Spleen (tissue), 11 donors: ENCODE measurements around the gene LTBP2. TPM values are rescaled to one million over a fixed set of nuclear protein-coding genes. Genes with fewer than 3 reads are reported as not detected.

Experiments
- DNase-seq: peaks from one replicate; pipeline ENCODE4 v3.0.0-alpha.2; 2020
- H3K27ac ChIP-seq, 8 donors: fragments of 200-600 bp; sonication (generic) in 7 of 8; 1 replicate in 4 of 8; 2 replicates in 4 of 8; pipeline versions ENCODE4 v1.5.0 to v1.8.0; 2016 to 2021; ENCODE audit warnings: inconsistent platforms in 4 of 8, mild to moderate bottlenecking in 4 of 8, moderate library complexity in 1 of 8
- H3K27me3 ChIP-seq, 7 donors: fragments of 200-600 bp; sonication (generic) in 6 of 7; replicated peaks in 1 of 7; 1 replicate in 4 of 7; 2 replicates in 3 of 7; pipeline versions ENCODE4 v1.5.0 to v1.8.0; 2016 to 2021; ENCODE audit warnings: inconsistent platforms in 3 of 7, mild to moderate bottlenecking in 1 of 7
- H3K36me3 ChIP-seq, 6 donors: fragments of 200-600 bp; sonication (generic) in 5 of 6; 1 replicate in 4 of 6; 2 replicates in 2 of 6; pipeline versions ENCODE4 v1.5.0 to v1.8.0; 2016 to 2021; ENCODE audit warnings: inconsistent platforms in 2 of 6
- H3K4me1 ChIP-seq, 6 donors: fragments of 200-600 bp; sonication (generic) in 5 of 6; 1 replicate in 3 of 6; 2 replicates in 3 of 6; pipeline versions ENCODE4 v1.5.0 to v1.8.0; 2016 to 2021; ENCODE audit warnings: inconsistent platforms in 3 of 6
- H3K4me3 ChIP-seq, 8 donors: fragments of 200-600 bp; sonication (generic) in 7 of 8; 1 replicate in 4 of 8; 2 replicates in 4 of 8; pipeline versions ENCODE4 v1.5.0 to v1.8.0; 2016 to 2021; ENCODE audit warnings: inconsistent platforms in 4 of 8, mild to moderate bottlenecking in 4 of 8, moderate library complexity in 2 of 8
- H3K9me3 ChIP-seq, 8 donors: fragments of 200-600 bp; sonication (generic) in 7 of 8; 1 replicate in 4 of 8; 2 replicates in 4 of 8; pipeline versions ENCODE4 v1.5.0 to v1.8.0; 2016 to 2021; ENCODE audit warnings: inconsistent platforms in 4 of 8
- POLR2A ChIP-seq, 3 donors: fragments of 450-650 bp; IDR thresholded peaks; one replicate each; pipeline ENCODE4 v1.5.1; 2017; ENCODE audit warnings: antibody characterized with exemption in 3 of 3, mild to moderate bottlenecking in 1 of 3
- POLR2AphosphoS5 ChIP-seq, 3 donors: sonication (generic); formaldehyde crosslinking; IDR thresholded peaks; one replicate each; pipeline ENCODE4 v1.5.1; 2017; ENCODE audit warnings: antibody characterized with exemption in 3 of 3
- WGBS, 5 donors: extraction: QIAGEN DNeasy Blood & Tissue Kit in 3 of 5; methylation state at CpG; one replicate each; pipeline versions ENCODE4 v1.1.5 to v1.1.7; 2013 to 2018; 5-methylcytosine and 5-hydroxymethylcytosine counted together
- intact Hi-C: fragments of 100-400 bp; cut with DNase I; formaldehyde crosslinking; loops from one replicate; pipeline ENCODE4 v1.15.0; 2023; ENCODE audit warnings: low total_unique reads
- polyA plus RNA-seq, 3 donors: library from polyadenylated mRNA; stranded (reverse); fragments of 200-250 nt; gene quantifications; one replicate each; pipeline ENCODE4 v1.2.1, GENCODE V29; 2013
- total RNA-seq, 7 donors: library from RNA; depleted of rRNA in 3 of 7; stranded (reverse); fragments of >200 nt in 3 of 7; fragmentation: NEBNext Ultra II Directional in 4 of 7; extraction: Animal tissue kit (Norgen Biotek cat#: 25700) in 4 of 7; gene quantifications; one replicate each; pipeline versions ENCODE4 v1.1.0 to v1.2.1, GENCODE V29; 2016 to 2021
- TF ChIP-seq, protein P1 (sequence below), 11 experiments: fragments of 200-600 bp in 7 of 11; fragments of 450-650 bp in 4 of 11; sonication (generic) in 4 of 11; IDR thresholded peaks in 8 of 11; conservative IDR thresholded peaks in 3 of 11; 1 replicate in 7 of 11; 2 replicates in 4 of 11; pipeline versions ENCODE4 v1.4.0 to v1.8.0; 2016 to 2021; ENCODE audit warnings: antibody characterized with exemption in 11 of 11, inconsistent platforms in 4 of 11, mild to moderate bottlenecking in 1 of 11
- donor health status: healthy with polysubstance abuse.
- donor health status: DM: no; HTN: no; CAD: no; lungs with moderate emphysema.
- donor health status: DM: no; HTN: no; CAD: no.
- donor health status: Bipolar disorder and iron deficiency.
- donor health status: healthy.
- donor health status: DM: no; HTN: no; CAD: no.
- donor health status: DM: yes; HTN: yes; CAD: no.

The LTBP2 gene
- total and polyA plus RNA-seq, 10 donors = 3.4 to 10.7 (median 5.6) TPM

DNA sequence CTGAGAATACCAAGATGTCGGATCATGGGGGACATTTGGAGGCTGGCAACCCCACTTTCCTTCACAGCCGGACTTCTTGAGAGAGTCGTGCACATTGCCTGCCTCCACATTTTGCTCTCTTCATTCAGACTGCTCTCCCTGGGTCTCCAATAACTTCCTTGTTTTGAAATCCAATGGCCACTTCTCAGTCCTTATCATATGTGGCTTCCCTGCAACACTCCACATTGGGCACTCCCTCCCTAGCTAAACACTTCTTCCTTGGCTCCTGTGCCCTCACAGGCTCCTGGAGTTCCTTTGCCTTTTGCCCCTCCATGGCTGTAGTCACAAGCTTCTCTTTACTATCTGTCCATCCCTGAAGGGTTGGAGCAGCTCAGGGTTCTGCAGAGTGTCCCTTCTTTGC, 149.0 kb downstream of the LTBP2 start:
- peaks cover 0 to 3% (median 0%) of the 10 kb centered on the region in 6 donors for H3K36me3 ChIP-seq
- no peak for DNase-seq
- H3K27me3 ChIP-seq = no peaks in the 10 kb centered on the region
- no peaks in the 10 kb centered on the region for H3K9me3 ChIP-seq
- intact Hi-C loops = no loop called here
- TF ChIP-seq POLR2A (IDR thresholded peaks at IDR 0.05) = no peak
- TF ChIP-seq POLR2AphosphoS5 (IDR thresholded peaks at IDR 0.05) = no peak
- TF ChIP-seq, protein P1, sequence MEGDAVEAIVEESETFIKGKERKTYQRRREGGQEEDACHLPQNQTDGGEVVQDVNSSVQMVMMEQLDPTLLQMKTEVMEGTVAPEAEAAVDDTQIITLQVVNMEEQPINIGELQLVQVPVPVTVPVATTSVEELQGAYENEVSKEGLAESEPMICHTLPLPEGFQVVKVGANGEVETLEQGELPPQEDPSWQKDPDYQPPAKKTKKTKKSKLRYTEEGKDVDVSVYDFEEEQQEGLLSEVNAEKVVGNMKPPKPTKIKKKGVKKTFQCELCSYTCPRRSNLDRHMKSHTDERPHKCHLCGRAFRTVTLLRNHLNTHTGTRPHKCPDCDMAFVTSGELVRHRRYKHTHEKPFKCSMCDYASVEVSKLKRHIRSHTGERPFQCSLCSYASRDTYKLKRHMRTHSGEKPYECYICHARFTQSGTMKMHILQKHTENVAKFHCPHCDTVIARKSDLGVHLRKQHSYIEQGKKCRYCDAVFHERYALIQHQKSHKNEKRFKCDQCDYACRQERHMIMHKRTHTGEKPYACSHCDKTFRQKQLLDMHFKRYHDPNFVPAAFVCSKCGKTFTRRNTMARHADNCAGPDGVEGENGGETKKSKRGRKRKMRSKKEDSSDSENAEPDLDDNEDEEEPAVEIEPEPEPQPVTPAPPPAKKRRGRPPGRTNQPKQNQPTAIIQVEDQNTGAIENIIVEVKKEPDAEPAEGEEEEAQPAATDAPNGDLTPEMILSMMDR (IDR thresholded peaks at IDR 0.05 in 8 of 11, conservative IDR thresholded peaks at IDR 0.05 in 3 of 11) = no peak
- no peak overlapping the region for H3K4me3 ChIP-seq
- H3K4me1 ChIP-seq = no peaks in the 10 kb centered on the region
- 87 to 97% (median 90%) methylated on average over 3 of the region's 3 CpGs for WGBS, 5 donors
- H3K27ac ChIP-seq = no peak overlapping the region

DNA sequence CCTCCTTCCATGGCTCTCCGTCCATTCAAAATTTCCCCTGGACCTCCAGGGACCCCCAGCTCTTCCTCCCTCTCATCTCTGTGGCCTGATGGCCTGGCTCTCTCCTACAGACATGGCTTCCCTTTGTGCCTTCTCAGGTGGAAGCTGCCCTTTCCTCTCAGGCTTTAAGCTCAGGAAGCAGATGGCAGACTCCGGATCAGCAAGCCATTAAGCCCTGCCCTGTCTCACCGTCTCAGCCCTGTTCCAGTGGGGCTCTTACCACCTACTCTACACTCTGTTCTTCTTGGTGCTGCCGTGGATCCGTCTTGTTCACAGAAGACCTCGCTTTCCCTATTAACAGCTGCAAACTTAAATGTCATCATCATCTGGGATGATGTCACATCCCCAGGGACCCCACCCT, 152.1 kb downstream of the LTBP2 start:
- whole genome bisulfite sequencing, 5 donors = 57 to 65% (median 64%) methylated on average over 6 of the region's 6 CpGs
- intact Hi-C loops = no loop called here

DNA sequence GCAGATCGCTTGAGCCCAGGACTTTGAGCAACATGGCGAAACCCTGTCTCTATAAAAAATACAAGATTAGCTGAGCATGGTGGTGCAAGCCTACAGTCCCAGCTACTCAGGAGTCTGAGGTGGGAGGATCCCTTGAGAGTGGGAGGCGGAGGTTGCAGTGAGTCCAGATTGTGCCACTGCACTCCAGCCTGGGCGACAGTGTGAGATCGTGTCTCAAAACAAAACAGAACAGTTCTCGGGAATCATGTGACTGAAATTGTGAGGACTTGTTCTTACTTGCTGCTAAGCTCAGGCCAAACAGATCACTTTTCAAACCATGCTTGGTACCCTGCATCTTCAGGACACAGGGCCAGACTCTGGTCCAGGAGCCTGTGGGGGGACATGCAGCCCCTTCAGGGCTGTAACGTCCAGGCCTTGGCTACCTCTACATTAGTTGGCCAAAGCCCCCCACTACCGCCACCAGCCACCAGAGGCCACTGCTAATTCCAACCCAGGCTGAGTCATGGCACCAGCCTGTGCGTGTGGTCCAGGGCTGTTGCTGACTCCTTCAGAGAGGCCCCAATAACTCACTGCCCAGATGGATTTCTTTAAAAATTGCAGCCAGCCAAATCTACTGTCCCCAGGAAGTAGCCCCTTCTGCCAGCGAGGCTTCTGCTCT, 152.6 kb downstream of the LTBP2 start:
- TF ChIP-seq, protein P1 (IDR thresholded peaks at IDR 0.05 in 8 of 11, conservative IDR thresholded peaks at IDR 0.05 in 3 of 11) = peak in 8 of 11 experiments; percentile 24 to 58 (median 50)
- no peak for TF ChIP-seq POLR2AphosphoS5 (IDR thresholded peaks at IDR 0.05)
- TF ChIP-seq POLR2A (IDR thresholded peaks at IDR 0.05) = no peak
- intact Hi-C loops = no loop called here

More for the DNA sequence above, 152.1 kb downstream of the LTBP2 start:
- Histone ChIP-seq H3K27me3 (no peaks in the 10 kb centered on the region), H3K4me1 (no peaks in the 10 kb centered on the region), H3K36me3 (no peaks in the 10 kb centered on the region), H3K27ac (no peak overlapping the region), H3K4me3 (no peak overlapping the region), H3K9me3 (no peaks in the 10 kb centered on the region)
- TF ChIP-seq POLR2A (IDR thresholded peaks at IDR 0.05) = no peak
- no peak for TF ChIP-seq POLR2AphosphoS5 (IDR thresholded peaks at IDR 0.05)
- TF ChIP-seq, protein P1 (IDR thresholded peaks at IDR 0.05 in 8 of 11, conservative IDR thresholded peaks at IDR 0.05 in 3 of 11) = no peak
- no peak for DNase-seq

DNA sequence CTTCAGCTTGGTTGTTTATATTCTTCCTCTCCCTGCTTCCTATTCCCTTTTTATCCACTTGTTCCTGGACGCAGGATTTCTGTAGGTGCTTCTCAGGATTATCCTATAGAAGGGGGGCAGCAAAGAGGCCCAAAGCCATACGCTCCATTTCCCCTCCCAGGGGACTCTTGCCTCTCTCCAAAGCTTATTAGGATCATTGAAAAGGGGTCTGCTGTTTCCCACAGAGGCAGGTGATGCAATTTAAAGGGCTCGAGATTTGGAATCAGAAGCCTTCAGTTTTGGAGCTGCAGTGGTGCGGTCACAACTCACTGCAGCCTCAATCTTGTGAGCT, 154.5 kb downstream of the LTBP2 start:
- no peak for DNase-seq
- Histone ChIP-seq H3K27me3 (no peaks in the 10 kb centered on the region), H3K4me3 (no peak overlapping the region), H3K4me1 (no peaks in the 10 kb centered on the region), H3K36me3 (no peaks in the 10 kb centered on the region), H3K27ac (no peak overlapping the region), H3K9me3 (no peaks in the 10 kb centered on the region)
- WGBS, 5 donors = 84 to 91% (median 88%) methylated on average over 4 of the region's 4 CpGs
- TF ChIP-seq, protein P1 (IDR thresholded peaks at IDR 0.05 in 8 of 11, conservative IDR thresholded peaks at IDR 0.05 in 3 of 11) = no peak
- TF ChIP-seq POLR2AphosphoS5 (IDR thresholded peaks at IDR 0.05) = no peak
- TF ChIP-seq POLR2A (IDR thresholded peaks at IDR 0.05) = no peak
- intact Hi-C loops = no loop called here

More for the DNA sequence above, 152.6 kb downstream of the LTBP2 start:
- DNase-seq = no peak
- no peaks in the 10 kb centered on the region for H3K4me1 ChIP-seq
- H3K27me3 ChIP-seq = no peaks in the 10 kb centered on the region
- WGBS, 5 donors = 68 to 80% (median 75%) methylated on average over 9 to 10 of the region's 10 CpGs
- H3K27ac ChIP-seq = no peak overlapping the region
- no peak overlapping the region for H3K4me3 ChIP-seq
- no peaks in the 10 kb centered on the region for H3K36me3 ChIP-seq
- H3K9me3 ChIP-seq = no peaks in the 10 kb centered on the region
